Ovary (tissue), 3 donors: ENCODE measurements around the gene MESD.

Experiments used
- CTCF ChIP-seq, 3 donors: fragments of 450-650 bp in 2 of 3; fragments of 200-600 bp in 1 of 3; IDR thresholded peaks; one replicate each; pipeline versions ENCODE4 v1.5.1 to v1.8.0; 2016 to 2022; ENCODE audit warnings: antibody characterized with exemption in 3 of 3, mild to moderate bottlenecking in 1 of 3
- EP300 ChIP-seq: sonication (generic); formaldehyde crosslinking; IDR thresholded peaks from one replicate; pipeline ENCODE4 v1.6.1; 2017; ENCODE audit warnings: antibody characterized with exemption
- donor health status: DM: no; HTN: no; CAD: no.

GRCh38 chr15:81014446-81015093 lies 25.0 kb upstream of the MESD start:
- TF ChIP-seq CTCF (IDR thresholded peaks at IDR 0.05), result no peak
- no peak for TF ChIP-seq EP300
